HCT116 (cell line): ENCODE measurements around the gene GNL2. TPM values are rescaled to one million over a fixed set of nuclear protein-coding genes. Genes with fewer than 3 reads are reported as not detected.

Experiments used
- total RNA-seq: library from RNA; stranded (reverse); gene quantifications from one replicate; pipeline ENCODE4 v1.2.1, GENCODE V29; 2021; ENCODE audit not compliant: unreplicated experiment

Gene GNL2
- total RNA-seq, 1 experiment from 2014 or later = 79.2 TPM

Other genes starting within 250 kb of the GNL2 start
- 10.6 TPM for gene ZC3H12A, start 121.4 kb downstream of the GNL2 start, total RNA-seq
- gene MEAF6, start 81.2 kb downstream of the GNL2 start, total RNA-seq = 50.3 TPM
- 18.8 TPM for gene SNIP1, start 41.6 kb downstream of the GNL2 start, total RNA-seq
- gene DNALI1, start 39.0 kb downstream of the GNL2 start, total RNA-seq = 0.64 TPM
- gene RSPO1, start 39.0 kb upstream of the GNL2 start, total RNA-seq = 0.15 TPM
- gene CDCA8, start 96.6 kb upstream of the GNL2 start, total RNA-seq = 51.7 TPM
- 6.5 TPM for gene EPHA10, start 169.2 kb upstream of the GNL2 start, total RNA-seq
- 17.3 TPM for gene MANEAL, start 197.9 kb upstream of the GNL2 start, total RNA-seq
- 34.2 TPM for gene C1orf122, start 211.9 kb upstream of the GNL2 start, total RNA-seq
- gene YRDC, start 212.3 kb upstream of the GNL2 start, total RNA-seq = 41.4 TPM